RWPE1 (cell line): ENCODE results near the gene IL21R.

ENCODE experiments used
- CTCF ChIA-PET: fragments of 350-600 bp; sonication (Branson Sonifier 250); formaldehyde crosslinking; extraction: SDS; loops from one replicate; lab custom pipeline; 2021; lab: Yijun Ruan, JAX
- POLR2A ChIA-PET: fragments of 400-600 bp; formaldehyde crosslinking; extraction: SDS; loops from one replicate; lab custom pipeline; 2020; ENCODE audit warnings: antibody characterized with exemption; ENCODE audit not compliant: low non-redundant PET; lab: Yijun Ruan, JAX
- DNase-seq: peaks from one replicate; pipeline ENCODE4 v3.0.0; 2012; ENCODE audit warnings: low spot score
- H3K27ac ChIP-seq: fragments of 450-650 bp; 2 replicates; pipeline ENCODE4 v1.5.1; 2017
- CTCF ChIP-seq: fragments of 450-650 bp; conservative IDR thresholded peaks from 2 replicates; pipeline ENCODE4 v1.5.1; 2017; ENCODE audit warnings: low read depth, mild to moderate bottlenecking

IL21R gene

GRCh38 chr16:27485811-27486210, 83.8 kb downstream of the IL21R start:
- ChIA-PET CTCF (no interaction called here), POLR2A (no interaction called here)
- no peak for DNase-seq
- H3K27ac ChIP-seq: no peak overlapping the region
- no peak for TF ChIP-seq CTCF

DNA sequence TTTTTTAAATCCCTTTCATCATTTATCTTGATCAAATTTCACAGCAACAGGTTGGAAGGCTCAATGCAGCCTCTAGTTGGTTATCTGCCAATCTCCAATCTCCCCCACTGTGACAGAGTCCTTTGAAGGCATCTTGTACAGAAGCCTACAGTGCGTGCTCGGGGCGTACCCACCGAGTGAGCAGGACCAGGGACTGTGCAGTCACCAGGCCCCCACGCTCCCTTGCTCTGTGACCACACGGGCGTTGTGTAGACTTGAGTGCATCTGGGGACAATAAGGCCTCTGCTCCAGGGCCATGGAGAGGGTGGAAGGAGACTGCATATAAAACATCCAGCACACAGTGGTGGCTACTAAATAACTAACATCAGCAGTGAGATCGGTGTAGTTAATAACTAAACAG, 84.4 kb downstream of the IL21R start:
- ChIA-PET POLR2A (no interaction called here), CTCF (no interaction called here)
- DNase-seq: no peak
- no peak for TF ChIP-seq CTCF
- no peak overlapping the region for H3K27ac ChIP-seq

DNA sequence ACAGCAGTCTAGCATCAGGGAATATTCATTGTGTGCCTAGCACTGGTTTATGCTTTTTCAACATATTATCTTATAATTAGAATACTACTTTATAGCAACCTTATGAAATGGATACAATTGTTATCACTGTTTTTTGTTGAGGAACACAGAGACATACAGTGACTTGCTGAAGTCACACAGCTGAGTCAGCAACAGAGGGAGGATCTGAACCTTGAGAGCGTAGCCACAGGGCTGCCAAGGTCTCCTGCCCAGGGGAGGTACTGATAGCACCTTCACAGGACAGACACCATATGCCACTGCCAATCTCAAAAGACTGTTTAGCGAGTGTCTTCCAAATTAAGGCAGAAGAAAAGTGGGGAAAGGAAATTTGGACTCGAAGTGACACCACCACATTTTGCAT, 84.8 kb downstream of the IL21R start:
- H3K27ac ChIP-seq: no peak overlapping the region
- DNase-seq: no peak
- no peak for TF ChIP-seq CTCF
- ChIA-PET POLR2A (no interaction called here), CTCF (no interaction called here)

DNA sequence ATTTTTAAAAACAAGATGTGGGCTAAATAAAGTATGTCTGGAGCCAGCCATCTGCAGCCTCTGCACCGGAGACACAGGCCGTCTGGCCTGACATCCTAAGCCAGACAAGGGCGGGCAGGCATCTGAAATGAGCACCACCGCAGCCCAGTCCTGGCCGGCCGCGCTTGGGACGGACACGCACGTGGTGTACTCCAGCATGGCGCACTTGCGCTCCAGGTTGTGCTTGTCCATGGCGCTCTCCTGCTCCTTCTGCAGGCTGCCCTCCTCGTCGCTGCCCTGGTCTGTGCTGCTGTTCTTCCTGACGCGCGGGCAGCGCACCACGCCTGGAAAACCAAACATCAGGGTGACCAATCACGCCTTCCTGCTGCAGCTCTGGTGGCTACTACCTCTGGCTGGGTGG, 87.4 kb downstream of the IL21R start:
- no peak for DNase-seq
- ChIA-PET CTCF (no interaction called here), POLR2A (no interaction called here)
- no peak for TF ChIP-seq CTCF
- H3K27ac ChIP-seq: no peak overlapping the region

- no peak overlapping the region for H3K27ac ChIP-seq
- ChIA-PET CTCF (no interaction called here), POLR2A (no interaction called here)
- no peak for DNase-seq
- TF ChIP-seq CTCF: no peak
These were observed 87.9 kb downstream of the IL21R start for GRCh38 chr16:27489906-27490305.

GRCh38 chr16:27491894-27492587, 90.1 kb downstream of the IL21R start:
- CTCF ChIA-PET: no interaction called here
- DNase-seq: no peak
- POLR2A ChIA-PET: no interaction called here
- no peak overlapping the region for H3K27ac ChIP-seq
- TF ChIP-seq CTCF: no peak
